Measurements from ENCODE around the gene CCDC192. TPM values are rescaled to one million over a fixed set of nuclear protein-coding genes. Genes with fewer than 3 reads are reported as not detected.

CCDC192 gene
- polyA plus RNA-seq, 2 of the 4 experiments (the other 2 are of a cell fraction): not detected

DNA sequence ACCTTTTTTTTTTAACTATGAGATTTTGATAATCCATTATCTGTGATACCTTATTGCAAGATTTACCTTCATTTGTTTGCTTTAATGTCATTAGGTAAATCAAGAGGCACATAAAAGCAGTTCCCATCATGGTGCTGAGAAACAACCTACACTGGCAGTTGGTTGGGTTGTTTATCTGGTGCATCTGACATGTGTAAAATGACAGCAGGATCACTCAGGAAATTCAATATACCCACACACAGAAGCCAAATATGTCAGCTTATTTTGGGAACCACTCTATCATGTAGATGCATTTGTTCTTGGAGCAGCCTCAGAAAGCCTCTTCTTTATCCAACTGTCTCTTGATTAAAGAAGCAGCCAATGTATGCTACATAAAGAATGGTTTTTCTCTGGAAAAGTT is 7.8 kb upstream of the CCDC192 start:
- H3K4me2 ChIP-seq: no peak overlapping the region
- peaks cover 41% of the 10 kb centered on the region for H3K4me1 ChIP-seq
- ChIA-PET CTCF (no interaction called here), POLR2A (no interaction called here)
- no peak overlapping the region for H3K27ac ChIP-seq
- no peak overlapping the region for H3K4me3 ChIP-seq
- FAIRE-seq: no peak
- TF ChIP-seq PHF8 (IDR thresholded peaks at IDR 0.05; ENCODE audit: borderline replicate concordance, low read depth) (no peak), KDM1A (IDR thresholded peaks at IDR 0.05; ENCODE audit: low read depth) (no peak), ZC3H11A (IDR thresholded peaks at IDR 0.05) (no peak), CTCF (IDR thresholded peaks at IDR 0.05) (no peak), JUN (IDR thresholded peaks at IDR 0.05) (no peak), KDM5A (IDR thresholded peaks at IDR 0.05) (no peak), MAZ (IDR thresholded peaks at IDR 0.05; ENCODE audit: borderline replicate concordance, low read depth, low read length) (no peak), JUNB (IDR thresholded peaks at IDR 0.05) (no peak), EHMT2 (IDR thresholded peaks at IDR 0.05; ENCODE audit: low read depth) (no peak), CHD2 (IDR thresholded peaks at IDR 0.05; ENCODE audit: low read length, partially characterized antibody) (no peak), FOSL2 (IDR thresholded peaks at IDR 0.05) (no peak), FOSL2 (CRISPR knock-in tag; IDR thresholded peaks at IDR 0.05) (no peak), HOXB5 (CRISPR knock-in tag; IDR thresholded peaks at IDR 0.05) (no peak), RARB (CRISPR knock-in tag; IDR thresholded peaks at IDR 0.05) (no peak), SMC3 (IDR thresholded peaks at IDR 0.05) (no peak), ELK1 (IDR thresholded peaks at IDR 0.05; ENCODE audit: low read depth, low read length) (no peak), SREBF2 (IDR thresholded peaks at IDR 0.05) (no peak), RAD21 (conservative IDR thresholded peaks at IDR 0.05 in 1 of 2, IDR thresholded peaks at IDR 0.05 in 1 of 2) (no peak)
- TF ChIP-seq, protein P1, sequence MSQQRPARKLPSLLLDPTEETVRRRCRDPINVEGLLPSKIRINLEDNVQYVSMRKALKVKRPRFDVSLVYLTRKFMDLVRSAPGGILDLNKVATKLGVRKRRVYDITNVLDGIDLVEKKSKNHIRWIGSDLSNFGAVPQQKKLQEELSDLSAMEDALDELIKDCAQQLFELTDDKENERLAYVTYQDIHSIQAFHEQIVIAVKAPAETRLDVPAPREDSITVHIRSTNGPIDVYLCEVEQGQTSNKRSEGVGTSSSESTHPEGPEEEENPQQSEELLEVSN (IDR thresholded peaks at IDR 0.05; ENCODE audit: borderline replicate concordance, low read depth): no peak
- no peaks in the 10 kb centered on the region for H3K9me3 ChIP-seq
- no peak for DNase-seq (ENCODE audit: low read depth in 1 of 2, low spot score in 1 of 2)
- ATAC-seq: no peak

GRCh38 chr5:127696683-127697082 is 6.5 kb upstream of the CCDC192 start:
- FAIRE-seq (no peak), DNase-seq (ENCODE audit: low read depth in 1 of 2, low spot score in 1 of 2) (no peak)

GRCh38 chr5:127697894-127698600 is 5.1 kb upstream of the CCDC192 start:
- DNase-seq (ENCODE audit: low read depth in 1 of 2, low spot score in 1 of 2) (peak; percentile 36 to 73), ATAC-seq (peak; percentile 86 to 91), FAIRE-seq (peak; percentile 98)
- CTCF ChIA-PET: interaction anchor here (0.6 to 0.7 kb wide), 2 partner anchors 192 to 637 kb away, joined by 3 to 6 read pairs; no protein-coding TSS in a partner anchor
- Histone ChIP-seq H3K4me3 (no peak overlapping the region), H3K27ac (peak overlapping the region; percentile 43 to 57; a peak in 3 of 6 replicates), H3K9me3 (no peaks in the 10 kb centered on the region), H3K4me1 (peaks cover 41% of the 10 kb centered on the region), H3K4me2 (peak overlapping the region; percentile 62)
- 11% methylated on average over 2 of the region's 2 CpGs for WGBS (ENCODE audit: missing lambda C conversion rate)
- POLR2A ChIA-PET: no interaction called here
- TF ChIP-seq RNF2 (IDR thresholded peaks at IDR 0.05; ENCODE audit: borderline replicate concordance, low read depth) (no peak), RAD21 (conservative IDR thresholded peaks at IDR 0.05 in 1 of 2, IDR thresholded peaks at IDR 0.05 in 1 of 2) (no peak), KDM1A (IDR thresholded peaks at IDR 0.05; ENCODE audit: low read depth) (no peak), POLR2A (IDR thresholded peaks at IDR 0.05; ENCODE audit: low read length) (no peak), GATA3 (IDR thresholded peaks at IDR 0.05; ENCODE audit: borderline replicate concordance) (peak; percentile 88), HOXA7 (CRISPR knock-in tag; IDR thresholded peaks at IDR 0.05) (no peak), MAFK (IDR thresholded peaks at IDR 0.05; ENCODE audit: partially characterized antibody) (peak; percentile 80), NFE2L2 (conservative IDR thresholded peaks at IDR 0.05; ENCODE audit: low read length) (no peak), SREBF2 (IDR thresholded peaks at IDR 0.05) (no peak), ATOH8 (CRISPR knock-in tag; IDR thresholded peaks at IDR 0.05; ENCODE audit: low read depth) (no peak), EHF (CRISPR knock-in tag; IDR thresholded peaks at IDR 0.05) (no peak), NPAS2 (CRISPR knock-in tag; IDR thresholded peaks at IDR 0.05; ENCODE audit: borderline replicate concordance) (no peak), HEYL (CRISPR knock-in tag; IDR thresholded peaks at IDR 0.05) (no peak), ELK1 (IDR thresholded peaks at IDR 0.05; ENCODE audit: low read depth, low read length) (no peak)

More at GRCh38 chr5:127696683-127697082, 6.5 kb upstream of the CCDC192 start:
- 63% methylated on average over 6 of the region's 6 CpGs for WGBS (ENCODE audit: missing lambda C conversion rate)
- Histone ChIP-seq H3K4me3 (no peak overlapping the region), H3K27ac (no peak overlapping the region), H3K9me3 (no peaks in the 10 kb centered on the region), H3K4me2 (peak overlapping the region; percentile 48), H3K4me1 (peaks cover 41% of the 10 kb centered on the region)
- CTCF ChIA-PET: no interaction called here
- POLR2A ChIA-PET: no interaction called here
- ATAC-seq: peak in 1 of 2 experiments; percentile 34; a peak in 1 of 6 replicates
- peak; percentile 30; the same call in 1 of the 2 replicates for TF ChIP-seq GATA3 (IDR thresholded peaks at IDR 0.05; ENCODE audit: borderline replicate concordance)
- no peak for TF ChIP-seq MYC (IDR thresholded peaks at IDR 0.05; ENCODE audit: borderline replicate concordance, low read length)
- no peak for TF ChIP-seq FOSL2 (IDR thresholded peaks at IDR 0.05)
- TF ChIP-seq FOSL2 (CRISPR knock-in tag; IDR thresholded peaks at IDR 0.05): peak; percentile 35; the same call in 1 of the 2 replicates
